HG03280 (cell line): ENCODE results near the gene ATP5F1A.

Experiments
- ATAC-seq: cut with Tn5 transposase; IDR thresholded peaks from one replicate; pipeline ENCODE4 v1.9.1; 2021; ENCODE audit warnings: mild to moderate bottlenecking, moderate library complexity; ENCODE audit not compliant: unreplicated experiment

Gene ATP5F1A

GRCh38 chr18:46073474-46074331 lies 24.4 kb downstream of the ATP5F1A start:
- no peak for ATAC-seq

- ATAC-seq, result no peak
Observed at GRCh38 chr18:46072959-46073358, 25.1 kb downstream of the ATP5F1A start.

GRCh38 chr18:46072376-46072867 lies 25.7 kb downstream of the ATP5F1A start:
- no peak for ATAC-seq

- no peak for ATAC-seq
Observed at GRCh38 chr18:46071653-46072375, 26.3 kb downstream of the ATP5F1A start, which contains the start of gene PSTPIP2. TSS of gene PSTPIP2 (minus strand) at chr18:46072260. CDS start at chr18:46072188, 72 bp downstream.

- ATAC-seq, result no peak
Observed at GRCh38 chr18:46070815-46071652, 27.1 kb downstream of the ATP5F1A start.

- ATAC-seq, result no peak
Observed at GRCh38 chr18:46070232-46070631, 27.9 kb downstream of the ATP5F1A start.

- ATAC-seq, result no peak
Observed at GRCh38 chr18:46069524-46069923, 28.6 kb downstream of the ATP5F1A start.

GRCh38 chr18:46068763-46069162 lies 29.3 kb downstream of the ATP5F1A start:
- ATAC-seq, result no peak

- ATAC-seq, result no peak
Observed at GRCh38 chr18:46067438-46068007, 30.6 kb downstream of the ATP5F1A start.

GRCh38 chr18:46062781-46063180 lies 35.3 kb downstream of the ATP5F1A start:
- no peak for ATAC-seq

GRCh38 chr18:46061796-46062195 lies 36.3 kb downstream of the ATP5F1A start:
- ATAC-seq, result no peak

- no peak for ATAC-seq
Observed at GRCh38 chr18:46061387-46061786, 36.7 kb downstream of the ATP5F1A start.

- ATAC-seq, result no peak
Observed at GRCh38 chr18:46060359-46060841, 37.7 kb downstream of the ATP5F1A start.

- ATAC-seq, result no peak
Observed at GRCh38 chr18:46055838-46056230, 42.3 kb downstream of the ATP5F1A start.

GRCh38 chr18:46054956-46055837 lies 42.9 kb downstream of the ATP5F1A start:
- ATAC-seq, result no peak

- ATAC-seq, result no peak
Observed at GRCh38 chr18:46053368-46054095, 44.6 kb downstream of the ATP5F1A start.

- no peak for ATAC-seq
Observed at GRCh38 chr18:46051731-46052461, 46.2 kb downstream of the ATP5F1A start.

GRCh38 chr18:46050268-46050667 lies 47.8 kb downstream of the ATP5F1A start:
- no peak for ATAC-seq
